Hepatocyte (in vitro differentiated cells): ENCODE data around the gene MEGF11. TPM values are rescaled to one million over a fixed set of nuclear protein-coding genes. Genes with fewer than 3 reads are reported as not detected.

Experiments
- DNase-seq: peaks from one replicate; pipeline ENCODE4 v3.0.0-alpha.2; 2016; ENCODE audit warnings: low spot score
- H2AFZ ChIP-seq: fragments of 200-600 bp; sonication (generic); 2 replicates; pipeline ENCODE4 v1.6.0; 2016; ENCODE audit warnings: antibody characterized with exemption, mild to moderate bottlenecking
- H3K27ac ChIP-seq: fragments of 200-600 bp; sonication (generic); 2 replicates; pipeline ENCODE4 v1.5.1; 2016; ENCODE audit warnings: mild to moderate bottlenecking
- H3K27me3 ChIP-seq: fragments of 200-600 bp; sonication (generic); 2 replicates; pipeline ENCODE4 v1.6.1; 2016
- H3K36me3 ChIP-seq: fragments of 200-600 bp; sonication (generic); replicated peaks from 2 replicates; pipeline ENCODE4 v1.5.1; 2016; ENCODE audit warnings: low read depth; ENCODE audit not compliant: insufficient read depth
- H3K4me1 ChIP-seq: fragments of 200-600 bp; sonication (generic); 2 replicates; pipeline ENCODE4 v1.5.1; 2016; ENCODE audit warnings: mild to moderate bottlenecking, moderate library complexity; ENCODE audit not compliant: insufficient read depth
- H3K4me2 ChIP-seq: fragments of 200-600 bp; sonication (generic); 2 replicates; pipeline ENCODE4 v1.6.0; 2016
- H3K4me3 ChIP-seq: fragments of 200-600 bp; sonication (generic); 2 replicates; pipeline ENCODE4 v1.5.1; 2016; ENCODE audit warnings: mild to moderate bottlenecking
- H3K79me2 ChIP-seq: fragments of 200-600 bp; sonication (generic); 2 replicates; pipeline ENCODE4 v1.6.0; 2017; ENCODE audit warnings: mild to moderate bottlenecking
- H3K9me2 ChIP-seq: fragments of 200-600 bp; sonication (generic); replicated peaks from 2 replicates; pipeline ENCODE4 v1.6.0; 2017; ENCODE audit warnings: mild to moderate bottlenecking; ENCODE audit not compliant: insufficient read depth
- H3K9me3 ChIP-seq: fragments of 200-600 bp; sonication (generic); 2 replicates; pipeline ENCODE4 v1.5.1; 2016; ENCODE audit warnings: low read depth, mild to moderate bottlenecking
- H4K20me1 ChIP-seq: fragments of 200-600 bp; sonication (generic); 2 replicates; pipeline ENCODE4 v1.6.0; 2016; ENCODE audit warnings: mild to moderate bottlenecking; ENCODE audit not compliant: insufficient read depth, poor library complexity, severe bottlenecking
- CTCF ChIP-seq: fragments of 200-600 bp; sonication (generic); IDR thresholded peaks from 2 replicates; pipeline ENCODE4 v1.5.1; 2016; ENCODE audit warnings: antibody characterized with exemption, mild to moderate bottlenecking; ENCODE audit not compliant: poor library complexity
- EZH2 ChIP-seq: fragments of 200-600 bp; sonication (generic); IDR thresholded peaks from 2 replicates; pipeline ENCODE4 v1.6.1; 2016; ENCODE audit warnings: antibody characterized with exemption, mild to moderate bottlenecking, borderline replicate concordance
- EZH2phosphoT487 ChIP-seq: fragments of 200-600 bp; sonication (generic); IDR thresholded peaks from one replicate; pipeline ENCODE4 v1.6.1; 2018; ENCODE audit warnings: antibody characterized with exemption, mild to moderate bottlenecking, low read depth, moderate library complexity; ENCODE audit not compliant: unreplicated experiment, severe bottlenecking
- WGBS: methylation state at CpG from one replicate; pipeline ENCODE4 v1.1.6; 2016; ENCODE audit warnings: low lambda C conversion rate; ENCODE audit errors: missing lambda C conversion rate; 5-methylcytosine and 5-hydroxymethylcytosine counted together
- polyA plus RNA-seq: library from polyadenylated mRNA; unstranded; fragments of >200 nt; fragmentation: Nextera tagmentation; extraction: Ambion mirVana; gene quantifications from 2 replicates; pipeline ENCODE4 v1.2.1, GENCODE V29; 2016
- total RNA-seq: library from RNA; depleted of rRNA; stranded (reverse); fragments of >200 nt; gene quantifications from 2 replicates; pipeline ENCODE4 v1.2.3, GENCODE V29; 2014

The MEGF11 gene
- total and polyA plus RNA-seq, 2 experiments from 2014 or later, result 0.07 to 0.25 TPM

GRCh38 chr15:65953622-65954021, 299.9 kb downstream of the MEGF11 start:
- H3K79me2 ChIP-seq, result no peaks in the 10 kb centered on the region
- peaks cover 4% of the 10 kb centered on the region for H3K4me1 ChIP-seq
- H4K20me1 ChIP-seq, result no peaks in the 10 kb centered on the region
- WGBS, result 81% methylated on average over 7 of the region's 7 CpGs
- H3K9me3 ChIP-seq, result no peaks in the 10 kb centered on the region
- no peak overlapping the region for H2AFZ ChIP-seq
- H3K4me2 ChIP-seq, result no peak overlapping the region
- no peak overlapping the region for H3K27ac ChIP-seq
- H3K9me2 ChIP-seq, result no peaks in the 10 kb centered on the region
- no peaks in the 10 kb centered on the region for H3K27me3 ChIP-seq
- DNase-seq, result no peak
- no peak for TF ChIP-seq CTCF
- TF ChIP-seq EZH2, result no peak
- no peak for TF ChIP-seq EZH2phosphoT487
- no peaks in the 10 kb centered on the region for H3K36me3 ChIP-seq
- no peak overlapping the region for H3K4me3 ChIP-seq

GRCh38 chr15:65952391-65953053, 301.0 kb downstream of the MEGF11 start:
- no peak overlapping the region for H3K4me3 ChIP-seq
- no peaks in the 10 kb centered on the region for H3K9me3 ChIP-seq
- H3K27me3 ChIP-seq, result no peaks in the 10 kb centered on the region
- WGBS, result 46% methylated on average over 7 of the region's 7 CpGs
- peak; percentile 74 for DNase-seq
- no peaks in the 10 kb centered on the region for H3K79me2 ChIP-seq
- no peak overlapping the region for H3K4me2 ChIP-seq
- H3K36me3 ChIP-seq, result no peaks in the 10 kb centered on the region
- H2AFZ ChIP-seq, result no peak overlapping the region
- no peaks in the 10 kb centered on the region for H4K20me1 ChIP-seq
- H3K27ac ChIP-seq, result no peak overlapping the region
- peaks cover 4% of the 10 kb centered on the region for H3K4me1 ChIP-seq
- TF ChIP-seq EZH2, result no peak
- TF ChIP-seq CTCF, result no peak
- no peak for TF ChIP-seq EZH2phosphoT487
- no peaks in the 10 kb centered on the region for H3K9me2 ChIP-seq

- Histone ChIP-seq H3K4me1 (peaks cover 4% of the 10 kb centered on the region), H3K27me3 (no peaks in the 10 kb centered on the region), H3K9me2 (no peaks in the 10 kb centered on the region), H3K4me3 (no peak overlapping the region), H2AFZ (no peak overlapping the region), H3K79me2 (no peaks in the 10 kb centered on the region), H3K9me3 (no peaks in the 10 kb centered on the region), H3K4me2 (no peak overlapping the region), H4K20me1 (no peaks in the 10 kb centered on the region), H3K27ac (no peak overlapping the region), H3K36me3 (no peaks in the 10 kb centered on the region)
- WGBS, result 94% methylated on average over 2 of the region's 2 CpGs
- TF ChIP-seq EZH2phosphoT487 (no peak), CTCF (no peak), EZH2 (no peak)
- no peak for DNase-seq
These were observed 302.5 kb downstream of the MEGF11 start for GRCh38 chr15:65951007-65951406.

GRCh38 chr15:65949491-65949890, 304.1 kb downstream of the MEGF11 start:
- TF ChIP-seq EZH2phosphoT487 (no peak), CTCF (no peak), EZH2 (no peak)
- H3K79me2 ChIP-seq, result no peaks in the 10 kb centered on the region
- H2AFZ ChIP-seq, result no peak overlapping the region
- H3K4me2 ChIP-seq, result no peak overlapping the region
- H3K4me1 ChIP-seq, result peaks cover 4% of the 10 kb centered on the region
- no peaks in the 10 kb centered on the region for H3K27me3 ChIP-seq
- H3K4me3 ChIP-seq, result no peak overlapping the region
- H3K9me3 ChIP-seq, result no peaks in the 10 kb centered on the region
- no peak overlapping the region for H3K27ac ChIP-seq
- no peak for DNase-seq
- 69% methylated on average over 6 of the region's 6 CpGs for WGBS
- no peaks in the 10 kb centered on the region for H3K9me2 ChIP-seq
- no peaks in the 10 kb centered on the region for H3K36me3 ChIP-seq
- no peaks in the 10 kb centered on the region for H4K20me1 ChIP-seq
